CD4-positive, alpha-beta T cell (primary cell): ENCODE results near the gene OXTR. TPM values are rescaled to one million over a fixed set of nuclear protein-coding genes. Genes with fewer than 3 reads are reported as not detected.

ENCODE experiments used
- ATAC-seq: fragments of 200-7000 bp; cut with Tn5 transposase; one replicate; pipeline ENCODE4 v1.10.0; 2022; ENCODE audit warnings: mild to moderate bottlenecking; ENCODE audit not compliant: poor library complexity
- CTCF ChIA-PET: fragments of 350-600 bp; sonication (Branson Sonifier 250); formaldehyde crosslinking; loops from one replicate; lab custom pipeline; 2021; ENCODE audit warnings: antibody characterized with exemption, inconsistent platforms; lab: Charles Lee
- POLR2A ChIA-PET: fragments of 350-600 bp; sonication (Branson Sonifier 250); formaldehyde crosslinking; loops from one replicate; lab custom pipeline; 2021; ENCODE audit warnings: antibody characterized with exemption, inconsistent platforms; lab: Charles Lee
- DNase-seq, 14 experiments: peaks; one replicate each; pipeline ENCODE4 v3.0.0-alpha.2; 2013 to 2020; ENCODE audit warnings: mixed read lengths in 2 of 14
- H3K27ac ChIP-seq, 2 donors: one replicate each; pipeline versions ENCODE4 v1.5.1 to v1.7.0; 2013; ENCODE audit warnings: low read length in 2 of 2, low read depth in 1 of 2, mild to moderate bottlenecking in 1 of 2
- H3K27me3 ChIP-seq, 2 experiments: 1 replicate in 1 of 2; 2 replicates in 1 of 2; pipeline versions ENCODE4 v1.6.1 to v1.7.0; 2013; ENCODE audit warnings: low read length in 2 of 2, control low read depth in 1 of 2, mild to moderate bottlenecking in 1 of 2, moderate library complexity in 1 of 2; ENCODE audit not compliant: insufficient read depth in 2 of 2, control insufficient read depth in 1 of 2
- H3K36me3 ChIP-seq: one replicate; pipeline ENCODE4 v1.6.1; 2013; ENCODE audit warnings: low read length, control low read depth; ENCODE audit not compliant: insufficient read depth
- H3K4me1 ChIP-seq: one replicate; pipeline ENCODE4 v1.6.1; 2013; ENCODE audit warnings: low read length, control low read depth; ENCODE audit not compliant: insufficient read depth
- H3K4me3 ChIP-seq: one replicate; pipeline ENCODE4 v1.5.1; 2013; ENCODE audit warnings: mild to moderate bottlenecking, low read length, moderate library complexity
- H3K9me3 ChIP-seq, 2 experiments: 1 replicate in 1 of 2; 2 replicates in 1 of 2; pipeline versions ENCODE4 v1.6.1 to v1.7.0; 2013; ENCODE audit warnings: low read length in 2 of 2, mild to moderate bottlenecking in 2 of 2, control low read depth in 1 of 2, moderate library complexity in 1 of 2; ENCODE audit not compliant: control insufficient read depth in 1 of 2, insufficient read depth in 1 of 2
- H3K27ac Mint-ChIP-seq: one replicate; pipeline ENCODE4 v1.8.0; 2020; ENCODE audit warnings: mixed read lengths
- H3K27me3 Mint-ChIP-seq: one replicate; pipeline ENCODE4 v1.8.0; 2021; ENCODE audit warnings: mixed read lengths
- H3K36me3 Mint-ChIP-seq: one replicate; pipeline ENCODE4 v1.8.0; 2021; ENCODE audit warnings: low read depth, mixed read lengths
- H3K4me1 Mint-ChIP-seq: one replicate; pipeline ENCODE4 v1.8.0; 2021; ENCODE audit warnings: low read depth, mixed read lengths
- H3K4me3 Mint-ChIP-seq: one replicate; pipeline ENCODE4 v1.8.0; 2020; ENCODE audit warnings: mild to moderate bottlenecking, mixed read lengths
- H3K9me3 Mint-ChIP-seq: one replicate; pipeline ENCODE4 v1.8.0; 2020; ENCODE audit warnings: mixed read lengths
- CTCF ChIP-seq: fragments of 200-600 bp; IDR thresholded peaks from one replicate; pipeline ENCODE4 v1.8.0; 2022; ENCODE audit warnings: antibody characterized with exemption, mild to moderate bottlenecking
- intact Hi-C, 2 experiments: fragments of 100-400 bp; cut with DNase I in 1 of 2; cut with micrococcal nuclease in 1 of 2; formaldehyde crosslinking; loops; one replicate each; pipeline versions ENCODE4 v1.15.1 to v1.9.0; 2023 to 2025; cut with DNase I, micrococcal nuclease
- total RNA-seq, 174 experiments: library from RNA in 2 of 174; stranded (reverse) in 2 of 174; gene quantifications; one replicate each; pipeline ENCODE4 v1.2.3 and lab custom pipeline; 2021 to 2026

The OXTR gene
- total RNA-seq, 2 experiments from 2014 or later = 0.11 to 0.17 TPM

DNA sequence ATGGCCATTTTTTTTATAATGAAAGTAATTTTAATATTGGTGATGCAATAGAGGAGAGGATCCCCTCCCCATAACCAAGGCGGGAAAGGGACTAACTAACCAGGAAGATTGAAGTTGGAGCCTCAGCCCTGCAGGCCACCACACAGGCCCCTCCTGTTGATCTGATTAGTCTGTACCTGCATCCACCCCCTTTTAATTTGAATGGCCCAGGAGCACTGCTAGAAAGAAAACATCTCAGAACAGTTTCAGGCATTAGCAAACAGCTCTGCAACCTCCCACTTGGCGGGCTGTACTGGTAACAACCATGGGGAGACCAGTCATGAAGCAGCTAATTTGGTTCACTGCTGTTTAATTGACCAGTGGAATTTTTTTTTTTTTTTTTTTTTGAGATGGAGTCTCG, 25.5 kb downstream of the OXTR start:
- Histone ChIP-seq H3K9me3 (peaks cover 0 to 9% of the 10 kb centered on the region in 2 experiments), H3K27me3 (no peaks in the 10 kb centered on the region), H3K36me3 (no peaks in the 10 kb centered on the region), H3K4me3 (no peak overlapping the region), H3K27ac (no peak overlapping the region), H3K4me1 (no peaks in the 10 kb centered on the region)
- CTCF ChIA-PET = interaction anchor here (0.5 kb wide), 1 partner anchor 54 kb away, joined by 4 read pairs; no protein-coding TSS in a partner anchor
- POLR2A ChIA-PET = no interaction called here
- Mint-ChIP-seq H3K4me1 (no peaks in the 10 kb centered on the region), H3K36me3 (no peaks in the 10 kb centered on the region), H3K27me3 (peaks cover 4% of the 10 kb centered on the region), H3K27ac (no peak overlapping the region), H3K9me3 (no peaks in the 10 kb centered on the region), H3K4me3 (no peak overlapping the region)
- no peak for TF ChIP-seq CTCF
- DNase-seq (no peak), ATAC-seq (no peak)
- intact Hi-C loops = no loop called here

DNA sequence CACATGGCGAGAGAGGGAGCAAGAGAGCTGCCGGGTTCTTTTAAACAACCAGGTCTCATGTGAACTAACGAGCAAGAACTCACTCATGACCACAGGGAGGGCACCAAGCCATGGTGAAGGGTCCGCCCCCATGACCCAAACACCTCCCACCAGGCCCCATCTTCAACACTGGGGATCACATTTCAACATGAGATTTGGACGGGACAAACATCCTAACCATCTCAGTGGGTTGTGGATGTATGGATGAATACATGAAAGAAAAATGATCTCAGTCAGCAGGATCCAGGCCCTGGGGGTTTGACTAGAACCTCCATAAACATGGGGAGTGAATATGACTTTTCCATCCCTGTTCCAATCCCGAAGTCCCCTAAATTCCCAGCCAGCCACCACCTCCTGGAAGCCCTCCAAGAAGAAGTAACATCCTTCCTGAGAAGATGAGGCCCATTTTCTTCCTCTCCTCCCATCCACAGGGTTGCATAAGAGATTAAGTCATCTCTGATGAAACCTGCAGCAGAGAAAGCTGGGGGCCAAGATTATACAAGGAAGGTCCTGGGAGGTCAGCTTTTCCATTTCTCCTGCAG, 26.3 kb downstream of the OXTR start:
- Histone ChIP-seq H3K27ac (no peak overlapping the region), H3K4me3 (no peak overlapping the region), H3K27me3 (no peaks in the 10 kb centered on the region), H3K4me1 (no peaks in the 10 kb centered on the region), H3K36me3 (no peaks in the 10 kb centered on the region), H3K9me3 (peaks cover 0 to 9% of the 10 kb centered on the region in 2 experiments)
- DNase-seq = no peak
- no peak for TF ChIP-seq CTCF
- intact Hi-C loops = no loop called here
- no peak for ATAC-seq
- Mint-ChIP-seq H3K27me3 (peaks cover 8% of the 10 kb centered on the region), H3K36me3 (no peaks in the 10 kb centered on the region), H3K4me3 (no peak overlapping the region), H3K9me3 (no peaks in the 10 kb centered on the region), H3K27ac (no peak overlapping the region), H3K4me1 (no peaks in the 10 kb centered on the region)
- CTCF ChIA-PET = no interaction called here
- POLR2A ChIA-PET = no interaction called here

GRCh38 chr3:8741581-8742261, 27.7 kb downstream of the OXTR start:
- intact Hi-C loops = no loop called here

More at GRCh38 chr3:8741581-8742261, 27.7 kb downstream of the OXTR start:
- Mint-ChIP-seq H3K4me3 (no peak overlapping the region), H3K27ac (no peak overlapping the region), H3K9me3 (no peaks in the 10 kb centered on the region), H3K36me3 (no peaks in the 10 kb centered on the region), H3K4me1 (no peaks in the 10 kb centered on the region), H3K27me3 (peaks cover 9% of the 10 kb centered on the region)
- no peak for TF ChIP-seq CTCF
- H3K27ac ChIP-seq = no peak overlapping the region
- ChIA-PET CTCF (no interaction called here), POLR2A (no interaction called here)
- no peak overlapping the region for H3K4me3 ChIP-seq
- no peak for ATAC-seq
- no peaks in the 10 kb centered on the region for H3K36me3 ChIP-seq
- H3K4me1 ChIP-seq = no peaks in the 10 kb centered on the region
- H3K27me3 ChIP-seq = no peaks in the 10 kb centered on the region
- DNase-seq = no peak
- peaks cover 0 to 9% of the 10 kb centered on the region in 2 experiments for H3K9me3 ChIP-seq
